ENCODE data around the gene GRIK4.

GRIK4 gene

DNA sequence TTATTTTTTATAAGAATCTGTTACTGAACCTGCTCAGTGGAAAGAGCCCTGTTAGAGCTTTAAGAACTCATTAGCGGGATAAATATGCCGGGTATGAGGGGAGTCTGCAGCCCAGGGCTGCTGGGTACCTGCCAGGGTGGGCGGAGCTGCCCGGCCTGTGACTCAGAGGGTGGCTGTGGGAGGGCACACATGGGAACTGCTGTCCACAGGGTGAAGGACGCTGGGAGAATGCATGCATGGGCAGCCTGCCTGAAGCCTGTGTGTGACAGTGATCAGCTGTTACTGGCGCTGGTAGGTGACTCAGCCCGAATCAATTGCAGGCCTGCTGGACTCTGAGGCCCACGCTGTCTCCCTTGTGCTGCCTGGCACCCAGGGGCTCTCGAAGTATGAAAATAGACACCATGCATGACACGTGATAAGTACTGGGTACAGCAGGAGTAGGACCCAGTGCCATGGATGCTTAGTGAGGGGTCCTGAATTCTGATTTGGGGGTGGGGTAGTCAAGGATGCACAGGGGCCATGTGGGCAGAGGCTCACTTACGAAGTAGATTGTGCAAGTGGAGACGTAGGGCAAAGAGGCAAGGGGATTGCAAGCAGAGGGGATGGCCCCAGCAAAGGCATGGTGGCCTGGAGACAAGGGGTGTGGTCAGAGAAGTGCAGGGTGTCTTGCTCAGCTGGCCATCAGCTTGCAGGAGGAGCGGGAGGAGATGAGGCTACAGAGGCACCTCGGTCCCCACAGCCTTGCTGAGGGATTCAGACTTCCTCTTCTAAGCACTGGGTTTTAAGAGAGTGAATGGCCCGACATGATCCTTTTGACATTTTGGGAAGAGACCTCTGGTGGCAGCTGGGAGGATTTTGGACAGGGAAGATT, 36.5 kb downstream of the GRIK4 start:
- peak; percentile 95 for DNase-seq (ENCODE audit: low spot score)

DNA sequence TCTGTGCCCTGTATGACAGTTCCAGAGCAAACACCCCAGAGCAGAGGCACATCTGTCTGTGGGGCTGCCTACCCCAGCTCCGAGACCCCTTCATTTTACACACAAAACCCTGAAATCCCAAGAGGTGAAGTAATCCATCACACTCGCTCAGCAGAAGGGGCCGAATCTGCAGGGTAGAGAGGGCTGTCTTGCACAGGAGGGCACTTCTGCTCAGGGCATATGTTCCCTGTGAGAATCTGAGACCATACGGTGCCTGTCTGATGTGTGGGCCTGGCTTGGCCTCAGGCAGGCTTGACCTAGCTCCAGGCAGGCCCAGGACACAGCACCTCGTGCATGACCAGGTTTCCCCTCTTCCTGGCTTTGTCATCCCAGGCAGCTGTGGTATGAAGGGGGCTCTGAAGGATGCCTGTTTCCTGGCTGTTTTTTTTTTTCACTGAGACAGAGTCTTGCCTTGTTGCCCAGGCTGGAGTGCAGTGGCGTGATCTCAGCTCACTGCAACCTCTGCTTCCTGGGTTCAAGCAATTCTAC, 37.2 kb downstream of the GRIK4 start:
- DNase-seq (ENCODE audit: low spot score) = no peak

DNA sequence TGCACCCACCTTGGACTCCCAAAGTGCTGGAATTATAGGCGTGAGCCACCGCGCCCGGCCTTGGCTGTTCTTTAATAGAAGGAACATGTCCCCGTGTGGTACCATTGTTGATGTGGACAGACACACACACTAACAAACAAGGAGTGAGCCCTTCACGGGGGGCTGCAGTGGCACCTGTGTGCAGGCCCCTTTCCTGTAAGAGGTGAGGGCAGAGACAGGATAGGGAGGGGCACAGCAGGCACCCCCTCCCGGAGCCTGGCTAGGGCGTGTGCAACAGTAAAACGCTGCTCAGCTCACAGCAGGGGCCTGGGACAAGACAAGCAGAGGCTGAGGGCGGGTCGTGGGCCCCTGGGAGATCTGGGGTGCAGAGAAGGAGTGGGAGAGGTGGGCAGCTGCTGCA, 37.8 kb downstream of the GRIK4 start:
- no peak for DNase-seq (ENCODE audit: low spot score)

DNA sequence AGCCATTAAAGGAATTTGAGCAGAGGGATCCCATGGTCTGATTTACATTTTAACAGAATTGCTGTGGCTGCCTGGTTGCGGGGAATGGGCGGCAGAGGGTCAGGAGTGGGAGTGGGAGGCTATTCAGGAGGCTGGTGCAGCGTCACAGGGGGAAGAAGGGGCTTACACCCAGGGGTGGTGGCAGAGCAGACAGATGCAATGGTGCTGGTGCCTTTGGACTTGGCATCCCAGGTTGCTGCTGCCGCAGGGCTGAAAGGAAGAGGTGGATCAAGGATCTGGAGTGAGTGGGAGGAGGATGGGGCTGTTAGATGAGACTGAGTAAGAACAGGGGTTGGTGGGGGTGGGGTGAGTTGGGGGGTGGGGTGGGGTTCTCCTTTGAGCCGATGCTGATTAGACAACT, 38.5 kb downstream of the GRIK4 start:
- no peak for DNase-seq (ENCODE audit: low spot score)

DNA sequence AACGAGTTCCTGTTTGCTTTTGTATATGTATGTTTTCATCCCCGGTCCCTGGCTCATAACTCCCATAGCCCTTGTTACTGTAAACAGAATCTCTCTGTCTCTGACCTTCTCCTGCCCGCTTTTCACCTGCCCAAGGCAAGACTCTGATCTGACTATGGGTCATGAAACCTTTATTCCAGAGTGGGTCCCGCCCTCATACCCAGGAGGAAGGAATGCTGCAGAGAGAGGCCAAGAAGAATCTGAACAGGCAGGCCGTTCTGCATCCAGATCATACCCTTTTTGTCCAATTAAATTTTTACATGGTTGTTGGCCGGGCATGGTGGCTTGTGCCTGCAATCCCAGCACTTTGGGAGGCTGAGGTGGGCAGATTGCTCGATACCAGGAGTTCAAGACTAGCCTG, 39.6 kb downstream of the GRIK4 start:
- DNase-seq (ENCODE audit: low spot score) = no peak

DNA sequence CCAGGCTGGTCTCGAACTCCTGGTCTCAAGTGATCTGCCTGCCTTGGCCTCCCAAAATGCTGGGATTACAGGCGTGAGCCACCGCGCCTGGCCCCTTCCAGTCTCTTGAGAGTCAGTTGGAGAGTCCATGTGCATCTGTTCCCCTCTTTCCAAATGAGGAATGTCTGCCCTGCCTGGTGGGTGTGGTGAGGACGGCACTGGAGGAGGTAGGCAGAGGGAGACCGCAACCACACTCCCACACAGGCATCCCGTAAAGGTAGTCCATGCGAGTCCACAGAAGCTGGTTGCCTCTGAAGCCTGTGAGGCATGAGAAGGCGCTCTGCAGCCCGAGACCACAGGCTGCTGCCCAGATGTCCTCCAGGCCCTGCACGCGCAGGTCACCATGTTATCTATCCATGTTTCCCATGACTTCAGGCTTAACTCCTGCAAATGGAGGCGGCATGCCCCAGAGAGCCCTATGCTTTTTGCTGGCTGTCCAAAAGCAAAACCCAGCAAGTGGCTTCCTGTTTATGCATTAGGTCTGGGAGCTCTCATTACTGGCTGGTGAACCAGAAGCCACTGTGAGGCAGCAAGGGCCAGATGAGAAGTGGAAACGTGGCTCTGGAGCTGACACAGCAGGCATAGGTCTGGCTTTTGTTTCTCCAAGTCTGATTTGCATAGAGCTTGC, 43.4 kb downstream of the GRIK4 start:
- no peak for DNase-seq (ENCODE audit: low spot score)

DNA sequence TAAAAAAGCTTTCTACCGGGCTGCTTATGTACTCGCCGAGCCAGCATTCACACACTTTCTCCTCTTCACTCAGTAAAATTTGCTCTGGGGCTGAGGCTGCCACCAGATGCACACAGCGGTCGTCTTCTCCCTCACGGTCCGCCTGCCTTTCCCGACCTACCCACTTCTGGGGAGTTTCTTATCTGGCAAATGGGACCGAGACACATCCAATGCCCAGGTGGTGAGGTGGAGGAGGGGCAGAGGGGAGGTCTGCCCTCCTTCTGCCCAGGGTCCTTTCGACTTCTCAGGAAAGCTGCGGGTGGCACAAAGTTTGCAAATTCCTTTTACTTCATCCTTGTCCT, 43.9 kb downstream of the GRIK4 start:
- DNase-seq (ENCODE audit: low spot score) = no peak

DNA sequence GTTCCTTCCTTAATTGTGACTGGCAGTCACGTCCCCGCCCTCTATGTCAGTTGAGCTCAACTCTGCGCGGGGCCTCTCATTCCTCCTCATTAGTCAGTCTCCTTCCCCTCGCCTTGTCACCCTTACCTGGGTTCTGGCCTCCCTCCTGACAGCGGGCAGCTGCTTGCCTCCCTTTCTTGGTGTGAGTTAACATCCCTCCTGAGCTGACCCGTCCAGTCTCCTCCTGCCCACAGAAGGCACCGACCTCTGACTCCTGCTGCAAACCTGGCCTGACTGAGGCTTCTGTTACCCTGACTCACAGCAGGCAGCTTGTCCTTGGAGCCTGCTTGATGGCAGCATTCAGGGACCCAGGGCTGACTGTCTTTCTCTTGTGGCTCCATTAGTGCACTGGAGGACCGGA, 45.2 kb downstream of the GRIK4 start:
- DNase-seq (ENCODE audit: low spot score) = no peak

DNA sequence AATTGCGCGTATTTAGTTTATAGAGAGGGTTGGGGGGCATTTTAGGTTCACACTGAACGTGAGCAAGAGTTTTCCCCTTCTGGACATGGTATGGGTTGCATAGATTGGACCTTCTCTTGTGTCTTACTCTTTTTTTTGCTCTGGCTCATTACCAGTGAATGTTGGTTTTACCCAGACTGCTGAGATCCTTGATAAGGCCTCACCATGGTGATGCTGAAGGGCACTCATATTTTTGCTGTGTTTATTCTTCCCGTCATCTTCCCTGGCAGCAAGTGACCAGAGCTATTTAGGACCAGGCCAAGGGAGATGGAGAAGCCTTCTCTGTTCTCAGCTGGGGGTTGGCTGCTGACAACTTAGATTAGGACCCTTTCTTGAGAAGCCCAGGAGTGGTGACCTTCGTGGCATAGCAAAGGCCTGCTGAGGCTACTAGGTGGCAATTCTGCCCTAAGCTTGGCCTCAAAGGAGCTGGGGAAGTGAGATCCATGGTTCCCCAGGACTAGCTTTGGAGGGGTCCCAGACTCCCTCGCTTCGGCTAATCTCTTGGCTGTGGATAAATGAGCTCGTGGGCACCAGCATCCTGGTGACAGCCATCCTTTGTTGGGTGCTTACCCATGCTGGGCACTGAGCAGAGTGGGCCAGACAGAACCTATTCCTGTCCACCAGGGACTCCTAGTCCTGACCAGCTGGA, 47.3 kb downstream of the GRIK4 start:
- no peak for DNase-seq (ENCODE audit: low spot score)

DNA sequence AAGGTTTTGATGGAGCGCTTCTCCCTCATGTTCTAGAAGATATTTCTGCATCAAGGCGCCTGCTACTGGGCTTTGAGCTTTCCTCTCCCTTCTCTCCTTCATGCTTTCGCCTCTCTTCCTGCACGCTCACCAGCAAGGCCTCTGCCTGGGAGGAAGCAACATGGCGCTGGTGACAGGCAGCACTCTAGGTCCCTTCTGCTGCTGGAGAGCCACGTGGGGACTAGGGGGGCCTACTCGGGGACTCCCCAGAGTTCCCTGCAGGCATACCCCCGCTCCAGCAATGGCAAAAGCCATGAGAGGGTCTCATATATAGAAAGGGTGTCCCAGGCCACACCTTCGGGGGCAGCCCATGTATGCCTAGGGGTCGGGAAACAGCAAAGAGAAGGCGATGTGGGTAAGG, 49.7 kb downstream of the GRIK4 start:
- DNase-seq (ENCODE audit: low spot score) = no peak

DNA sequence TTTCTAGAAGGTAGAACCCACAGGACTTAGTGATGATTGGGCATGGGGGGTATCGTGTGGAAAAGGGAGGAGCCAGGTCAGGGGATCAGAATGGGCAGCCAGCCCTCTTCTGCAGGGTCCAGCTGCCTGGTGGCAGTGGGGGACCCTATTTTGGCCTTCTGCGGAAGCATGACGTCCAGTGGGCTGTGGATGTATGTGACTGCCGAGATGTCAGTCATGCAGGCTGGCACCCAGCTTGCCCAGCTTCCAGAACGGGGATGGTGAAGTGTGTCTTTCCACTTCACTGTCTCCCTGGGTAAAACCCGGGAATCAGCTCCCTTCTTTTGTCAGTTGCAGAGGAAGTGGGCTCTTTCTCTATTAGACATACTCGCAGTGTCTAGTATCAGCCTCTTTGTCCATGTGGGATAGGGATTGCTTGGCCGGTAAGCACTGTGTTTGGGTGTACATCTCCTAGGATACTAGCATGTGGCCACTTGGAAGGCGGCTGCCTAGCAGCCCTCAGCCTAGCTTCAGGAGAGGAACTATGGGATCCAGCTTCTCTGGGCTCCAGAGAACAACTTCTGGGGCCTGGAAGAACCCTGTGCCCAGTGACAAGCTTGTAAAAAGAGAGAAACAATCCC, 51.4 kb downstream of the GRIK4 start:
- peak; percentile 31 for DNase-seq (ENCODE audit: low spot score)

DNA sequence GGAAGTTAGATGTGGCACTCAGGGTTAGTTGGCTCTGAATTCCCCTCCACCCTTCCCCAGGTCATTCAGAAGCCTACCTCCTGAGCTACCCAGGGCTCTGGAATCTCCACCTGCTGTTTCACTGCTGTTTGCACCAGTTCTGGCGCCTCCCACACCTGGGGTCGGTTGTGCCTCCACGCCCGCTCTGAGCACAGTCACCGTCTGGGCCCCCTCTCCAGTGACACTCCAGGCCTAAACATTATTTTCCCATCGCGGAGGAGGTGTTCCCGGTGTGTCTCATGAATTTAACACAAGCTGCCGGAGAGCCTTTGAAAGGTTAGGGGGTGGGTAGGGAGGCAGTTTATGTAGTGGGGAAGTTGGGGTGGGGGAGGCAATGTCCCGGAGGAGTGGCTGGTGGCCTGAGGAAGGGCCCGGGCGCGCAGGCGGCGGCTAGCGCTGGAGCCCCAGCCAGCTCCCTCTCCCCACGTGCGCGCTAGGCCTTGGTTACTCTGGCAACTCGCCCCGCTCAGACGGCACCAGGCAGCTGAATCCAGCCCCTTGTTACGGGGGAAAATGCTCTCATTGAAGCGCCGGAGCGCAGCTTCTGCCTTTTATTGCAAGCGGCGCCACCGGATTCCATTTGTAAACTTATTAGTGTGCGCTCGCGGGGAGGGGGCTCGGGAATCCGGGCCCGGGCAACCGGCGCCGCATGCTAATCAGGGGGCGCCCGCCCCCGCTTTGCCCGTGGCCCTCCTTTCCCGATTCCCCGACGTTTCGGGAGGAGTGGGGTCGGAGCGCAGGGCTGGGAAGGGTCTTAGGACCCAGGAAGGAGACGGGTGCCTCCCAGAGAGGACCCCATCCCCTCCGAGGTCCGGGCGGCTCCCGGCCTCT, 52.4 kb downstream of the GRIK4 start:
- DNase-seq (ENCODE audit: low spot score) = no peak

DNA sequence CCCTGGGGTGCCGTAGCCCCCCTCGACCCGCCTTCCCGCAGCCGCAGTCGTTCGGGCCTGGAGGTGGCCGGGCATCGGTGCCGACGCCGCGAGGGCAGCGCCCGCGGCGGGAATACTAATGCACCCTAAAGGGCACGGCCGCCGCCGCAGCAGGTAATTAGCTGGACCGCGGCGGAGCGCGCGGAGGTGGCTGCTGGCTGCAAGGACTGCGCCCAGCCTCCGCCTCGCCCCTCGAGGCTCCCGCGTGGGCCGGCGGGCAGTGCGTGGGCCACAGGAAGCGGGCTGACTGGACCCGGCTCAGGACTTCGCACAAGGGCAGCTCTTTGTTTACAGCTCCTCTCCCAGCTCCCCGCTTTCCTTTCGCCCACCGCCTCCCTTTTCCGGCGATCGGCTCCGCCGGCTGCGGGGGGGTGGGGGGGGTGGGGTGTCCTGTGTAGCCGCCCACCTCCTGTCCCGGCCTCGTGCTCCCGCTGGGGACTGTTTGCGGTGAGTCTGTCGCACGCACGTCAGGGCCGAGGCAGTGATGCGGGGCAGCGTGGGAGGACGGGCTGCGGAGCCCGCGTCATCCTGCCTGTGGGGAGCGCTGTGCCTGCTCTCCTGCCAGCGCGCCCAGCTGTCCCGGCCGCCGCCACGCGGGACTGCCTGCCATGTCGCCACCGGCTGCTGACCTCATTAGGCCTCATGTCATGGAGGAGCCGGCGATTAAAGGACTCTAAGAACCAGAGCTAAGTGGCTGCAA, 53.2 kb downstream of the GRIK4 start:
- DNase-seq (ENCODE audit: low spot score) = peak; percentile 82

DNA sequence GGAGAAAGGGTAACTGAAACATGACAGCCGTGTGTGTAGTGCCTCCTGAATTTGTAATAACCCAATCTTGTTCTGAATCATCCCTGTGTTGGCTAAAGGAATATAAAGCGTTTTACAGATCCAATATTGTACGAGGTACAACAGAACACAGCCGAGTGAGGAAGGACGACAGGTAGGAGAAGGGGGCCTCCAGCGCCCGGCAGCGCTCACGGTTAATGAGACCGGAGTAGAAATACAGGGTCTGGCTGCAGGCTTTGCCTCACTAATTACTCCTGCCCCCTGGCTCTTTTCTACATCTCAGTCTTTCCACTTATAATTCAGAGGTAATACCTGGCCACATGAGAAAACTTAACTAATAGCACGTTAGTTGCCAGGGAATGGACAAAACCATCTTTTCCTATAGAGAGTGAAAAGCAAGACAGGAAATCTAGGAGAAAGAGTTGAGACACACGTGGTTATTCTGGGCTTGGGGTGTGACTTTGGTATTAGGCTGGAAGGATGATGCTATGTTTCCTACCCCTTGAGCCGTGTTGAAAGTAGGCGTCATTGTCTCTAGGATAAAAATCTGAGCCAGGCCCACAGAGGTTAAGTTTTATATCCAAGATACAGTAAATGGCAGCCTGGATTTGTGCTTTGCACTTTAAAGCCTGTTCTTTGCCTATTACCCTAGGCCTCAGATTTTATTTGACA, 54.1 kb downstream of the GRIK4 start:
- no peak for DNase-seq (ENCODE audit: low spot score)

DNA sequence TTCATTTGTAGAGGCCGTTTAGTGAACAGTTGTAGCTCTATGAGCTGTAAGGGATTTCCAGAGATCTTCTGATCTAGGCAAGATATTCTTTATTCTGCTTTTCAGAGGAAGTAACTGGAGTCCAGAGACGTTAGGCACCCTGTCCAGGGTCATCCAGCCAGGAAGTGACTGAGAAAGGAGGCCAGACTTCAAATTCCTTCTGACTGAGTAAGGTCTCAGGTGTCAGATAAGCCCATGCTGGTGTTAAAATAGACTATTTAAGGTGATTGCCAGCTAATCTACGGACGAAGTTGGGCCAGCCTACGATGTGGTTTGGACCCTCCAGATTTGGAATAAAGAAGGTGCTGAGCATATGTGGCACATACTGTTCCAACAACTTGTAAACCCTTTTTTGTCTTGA, 54.6 kb downstream of the GRIK4 start:
- DNase-seq (ENCODE audit: low spot score) = no peak

DNA sequence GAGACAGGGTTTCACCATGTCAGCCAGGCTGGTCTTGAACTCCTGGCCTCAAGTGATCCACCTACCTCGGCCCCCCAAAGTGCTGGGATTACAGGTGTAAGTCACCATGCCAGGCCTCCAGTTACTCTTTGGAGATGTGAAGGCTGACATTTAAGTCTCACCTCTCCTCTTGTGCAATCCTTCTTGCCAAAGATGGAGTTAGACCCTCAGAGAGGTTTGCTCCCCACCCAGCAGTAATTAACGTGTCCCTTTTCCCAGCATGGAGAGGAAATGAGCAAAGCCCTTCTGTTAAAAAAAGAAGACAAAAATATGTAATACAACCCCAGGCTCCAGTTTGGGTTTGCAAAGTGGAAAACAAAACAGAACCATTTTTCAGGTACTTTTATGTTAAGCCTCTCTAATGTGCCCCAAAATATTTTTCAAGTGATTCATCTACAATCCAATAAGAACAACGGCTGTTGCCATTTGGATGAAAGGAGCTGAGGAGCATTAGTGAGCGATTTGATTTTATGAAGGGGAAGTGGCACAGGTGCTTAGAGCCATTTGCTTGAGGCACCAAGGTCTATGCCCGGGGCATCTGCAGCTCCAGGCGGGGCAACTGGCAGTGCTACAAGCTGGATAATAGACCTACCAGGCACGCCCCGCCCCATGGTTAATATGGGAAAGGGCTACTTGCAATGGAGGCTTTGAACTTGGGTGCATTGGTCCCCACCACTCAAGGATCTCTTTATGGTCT, 57.2 kb downstream of the GRIK4 start:
- no peak for DNase-seq (ENCODE audit: low spot score)

DNA sequence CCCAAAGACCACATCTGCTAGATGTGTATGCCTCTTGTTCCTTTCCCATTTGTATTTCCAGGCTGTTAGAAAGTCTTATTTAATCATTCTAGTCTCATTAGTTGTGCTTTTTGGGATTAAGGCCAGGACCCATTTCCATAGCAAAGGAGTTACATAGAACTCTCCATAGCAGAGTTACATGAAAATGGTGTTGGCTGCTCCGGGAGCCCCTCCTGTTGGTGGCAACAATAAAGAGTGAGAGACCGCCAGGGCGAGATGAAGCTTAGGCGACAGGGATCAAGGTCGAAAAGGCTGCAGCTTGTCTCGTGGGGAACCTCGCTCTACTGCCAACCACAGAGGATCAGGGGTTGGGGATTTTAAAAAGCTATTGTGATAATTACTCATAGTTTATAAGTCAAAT, 58.3 kb downstream of the GRIK4 start:
- DNase-seq (ENCODE audit: low spot score) = no peak

DNA sequence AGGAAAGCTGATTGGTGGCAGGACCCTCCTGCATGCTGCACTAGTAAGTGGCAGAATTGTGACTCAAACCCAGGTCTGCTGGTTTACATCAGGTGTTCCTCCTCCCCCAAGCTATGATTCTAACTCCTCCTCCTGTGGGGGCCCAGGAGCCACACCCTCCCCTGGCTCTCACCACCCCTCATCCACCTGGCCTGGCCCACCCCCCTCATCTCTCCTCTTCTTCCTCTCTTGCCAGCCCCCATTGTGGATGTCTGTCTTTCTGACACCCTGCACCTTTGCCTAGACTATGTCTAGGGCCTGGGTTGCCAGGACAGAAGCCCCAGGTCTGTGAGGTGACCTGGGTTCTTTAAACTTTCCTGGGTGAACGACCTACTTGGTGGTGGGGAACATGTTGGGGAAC, 59.9 kb downstream of the GRIK4 start:
- DNase-seq (ENCODE audit: low spot score) = no peak

DNA sequence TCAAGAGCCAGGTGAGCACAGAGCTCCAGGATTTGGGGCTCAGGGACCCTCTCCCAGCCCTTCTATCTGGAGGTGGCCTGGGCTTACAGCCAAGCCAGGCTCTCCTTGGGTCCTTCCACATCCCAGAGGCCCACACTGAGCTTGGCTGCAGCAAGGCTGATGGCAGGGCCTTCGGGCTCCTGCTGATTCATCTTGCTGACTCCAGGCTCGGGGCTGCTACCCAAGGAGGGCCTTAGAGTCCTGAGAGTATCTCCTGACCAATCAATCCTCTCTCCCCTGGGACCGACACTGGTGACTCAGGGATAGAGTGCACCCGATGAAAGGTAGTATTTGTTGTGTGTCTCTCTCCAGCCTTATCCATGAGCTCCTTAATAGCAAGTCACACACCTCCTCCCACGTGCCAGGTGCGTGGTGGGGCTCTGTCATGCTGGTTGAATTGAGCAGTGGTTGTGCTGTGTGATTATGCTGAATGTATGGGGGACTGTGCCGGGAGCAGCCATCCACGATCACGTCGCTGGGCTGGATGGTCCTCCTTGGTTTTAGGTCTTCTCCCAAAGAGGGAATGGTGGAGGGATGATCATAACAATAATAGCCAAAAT, 62.3 kb downstream of the GRIK4 start:
- no peak for DNase-seq (ENCODE audit: low spot score)
